Limb (tissue), 2 donors: Measurements from ENCODE around the gene STAT5B.
"Not testable (repeated sequence)": the region's sequence is repeated elsewhere in the genome, so short reads cannot be mapped to it uniquely, and the experiment has no call there.

Experiments used
- DNase-seq, 2 donors: peaks; one replicate each; pipeline ENCODE4 v3.0.0-alpha.2; 2016; ENCODE audit errors: extremely low spot score in 2 of 2

The STAT5B gene

GRCh38 chr17:42276359-42276608 is at the start of gene STAT5B:
Gene STAT5B, minus strand, starts transcription at chr17:42276391. Its CDS starts 44,264 bp downstream, at chr17:42232127.
- DNase-seq: peak in 1 of 2 donors; percentile 79

GRCh38 chr17:42325026-42325425 is 48.8 kb upstream of the STAT5B start:
- no peak for DNase-seq

GRCh38 chr17:42323268-42323773 is 47.1 kb upstream of the STAT5B start:
- no peak for DNase-seq

- peak; percentile 90 to 95 for DNase-seq
Observed at GRCh38 chr17:42322382-42323267, 46.4 kb upstream of the STAT5B start.

- DNase-seq: no peak
Observed at GRCh38 chr17:42321555-42321954, 45.4 kb upstream of the STAT5B start.

GRCh38 chr17:42317967-42318366 is 41.8 kb upstream of the STAT5B start:
- DNase-seq: not testable (repeated sequence)

- DNase-seq: no peak
Observed at GRCh38 chr17:42317266-42317845, 41.2 kb upstream of the STAT5B start.

GRCh38 chr17:42316755-42317154 is 40.6 kb upstream of the STAT5B start:
- DNase-seq: no peak

- no peak for DNase-seq
Observed at GRCh38 chr17:42315402-42316156, 39.4 kb upstream of the STAT5B start.

- no peak for DNase-seq
Observed at GRCh38 chr17:42313773-42314566, 37.8 kb upstream of the STAT5B start.

GRCh38 chr17:42313389-42313772 is 37.2 kb upstream of the STAT5B start:
- DNase-seq: no peak

GRCh38 chr17:42312285-42313130 is 36.3 kb upstream of the STAT5B start:
- DNase-seq: peak; percentile 87 to 89

GRCh38 chr17:42312035-42312284 is 35.8 kb upstream of the STAT5B start:
- no peak for DNase-seq

- DNase-seq: peak; percentile 80 to 88
Observed at GRCh38 chr17:42311240-42312034, 35.2 kb upstream of the STAT5B start.

GRCh38 chr17:42310787-42311215 is 34.6 kb upstream of the STAT5B start:
- DNase-seq: no peak

- DNase-seq: no peak
Observed at GRCh38 chr17:42309986-42310786, 34.0 kb upstream of the STAT5B start.

GRCh38 chr17:42309142-42309541 is 33.0 kb upstream of the STAT5B start:
- no peak for DNase-seq

GRCh38 chr17:42308446-42308845 is 32.3 kb upstream of the STAT5B start:
- no peak for DNase-seq

- DNase-seq: no peak
Observed at GRCh38 chr17:42307362-42307927, 31.3 kb upstream of the STAT5B start.
